GM12892 (cell line): ENCODE data around the gene LMX1A.

Experiments used
- POLR2A ChIP-seq: IDR thresholded peaks from 2 replicates; pipeline ENCODE4 v1.6.1; 2011; ENCODE audit warnings: low read depth, low read length, control low read depth
- POLR2AphosphoS5 ChIP-seq: IDR thresholded peaks from 2 replicates; pipeline ENCODE4 v1.6.1; 2011; ENCODE audit warnings: low read depth, low read length, control low read depth
- TAF1 ChIP-seq: IDR thresholded peaks from 2 replicates; pipeline ENCODE4 v1.6.1; 2011; ENCODE audit warnings: low read depth, mild to moderate bottlenecking, control low read depth, low read length, borderline replicate concordance

DNA sequence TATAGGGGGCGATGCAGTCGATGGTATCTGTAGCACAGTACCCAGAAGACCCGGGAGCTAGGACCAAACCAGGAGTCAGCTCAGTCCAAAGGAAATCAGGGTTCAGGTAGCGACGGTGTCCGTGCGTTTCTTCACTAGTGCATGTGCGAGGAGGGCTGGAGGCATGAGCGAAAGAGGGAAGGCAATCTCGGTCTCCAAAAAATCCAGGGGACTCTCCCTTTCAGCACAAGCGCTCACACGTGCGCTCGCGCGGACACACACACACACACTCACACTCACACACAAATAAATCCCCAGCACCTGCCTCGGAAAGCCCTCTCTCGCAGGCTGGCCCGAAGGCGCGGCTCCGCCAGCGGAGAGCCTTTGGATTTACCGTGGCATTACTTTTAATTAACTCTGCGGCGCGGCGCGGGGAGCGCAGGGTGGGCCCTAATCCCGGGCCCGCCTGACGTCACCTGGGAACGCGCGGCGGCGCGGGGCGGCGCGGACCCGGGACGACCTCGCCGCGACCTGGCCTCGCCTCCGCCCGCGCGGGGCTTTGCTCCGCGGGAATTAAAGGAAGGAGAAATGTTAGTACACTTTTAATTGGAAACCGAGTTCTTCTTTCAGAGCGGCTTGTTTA is 121.2 kb downstream of the LMX1A start:
- TF ChIP-seq TAF1 (no peak), POLR2A (no peak), POLR2AphosphoS5 (no peak)
